GM12892 (cell line): ENCODE results near the gene DPYD.

Experiments
- POLR2A ChIP-seq: IDR thresholded peaks from 2 replicates; pipeline ENCODE4 v1.6.1; 2011; ENCODE audit warnings: low read depth, low read length, control low read depth
- TAF1 ChIP-seq: IDR thresholded peaks from 2 replicates; pipeline ENCODE4 v1.6.1; 2011; ENCODE audit warnings: low read depth, mild to moderate bottlenecking, control low read depth, low read length, borderline replicate concordance

- TF ChIP-seq POLR2A (no peak), TAF1 (no peak)
Observed at GRCh38 chr1:97112442-97112841, 808.4 kb downstream of the DPYD start.
